GM18858 (cell line): ENCODE data around the gene SND1.

ENCODE experiments used
- ATAC-seq: cut with Tn5 transposase; IDR thresholded peaks from one replicate; pipeline ENCODE4 v1.9.1; 2021; ENCODE audit not compliant: unreplicated experiment

SND1 gene

GRCh38 chr7:127798023-127798422, 146.0 kb downstream of the SND1 start:
- no peak for ATAC-seq

GRCh38 chr7:127798769-127799372, 146.9 kb downstream of the SND1 start:
- ATAC-seq, result no peak

- ATAC-seq, result no peak
Observed at GRCh38 chr7:127799535-127800305, 147.7 kb downstream of the SND1 start.

GRCh38 chr7:127802845-127803244, 150.9 kb downstream of the SND1 start:
- no peak for ATAC-seq

- ATAC-seq, result no peak
Observed at GRCh38 chr7:127803626-127804025, 151.6 kb downstream of the SND1 start.

- ATAC-seq, result no peak
Observed at GRCh38 chr7:127807340-127807739, 155.3 kb downstream of the SND1 start.

- ATAC-seq, result no peak
Observed at GRCh38 chr7:127807829-127808228, 155.8 kb downstream of the SND1 start.

- ATAC-seq, result no peak
Observed at GRCh38 chr7:127809261-127809702, 157.3 kb downstream of the SND1 start.

GRCh38 chr7:127810113-127810512, 158.1 kb downstream of the SND1 start:
- ATAC-seq, result no peak

- no peak for ATAC-seq
Observed at GRCh38 chr7:127810696-127811660, 159.0 kb downstream of the SND1 start.

- no peak for ATAC-seq
Observed at GRCh38 chr7:127812540-127812939, 160.5 kb downstream of the SND1 start.

GRCh38 chr7:127813991-127814541, 162.1 kb downstream of the SND1 start:
- no peak for ATAC-seq

- no peak for ATAC-seq
Observed at GRCh38 chr7:127815631-127816145, 163.7 kb downstream of the SND1 start.

- ATAC-seq, result no peak
Observed at GRCh38 chr7:127816354-127817190, 164.6 kb downstream of the SND1 start.

GRCh38 chr7:127817466-127817865, 165.5 kb downstream of the SND1 start:
- no peak for ATAC-seq

- no peak for ATAC-seq
Observed at GRCh38 chr7:127818306-127818705, 166.3 kb downstream of the SND1 start.

- peak; percentile 45 for ATAC-seq
Observed at GRCh38 chr7:127819975-127820731, 168.2 kb downstream of the SND1 start.

GRCh38 chr7:127820732-127821085, 168.7 kb downstream of the SND1 start:
- no peak for ATAC-seq

GRCh38 chr7:127821146-127821545, 169.2 kb downstream of the SND1 start:
- no peak for ATAC-seq
